Liver (tissue), 9 donors: Measurements from ENCODE around the gene TPK1. TPM values are rescaled to one million over a fixed set of nuclear protein-coding genes. Genes with fewer than 3 reads are reported as not detected.

ENCODE experiments used
- DNase-seq: peaks from one replicate; pipeline ENCODE4 v3.0.0-alpha.2; 2017; ENCODE audit warnings: low spot score
- H3K27ac ChIP-seq, 2 donors: one replicate each; pipeline ENCODE4 v1.7.0; 2013; ENCODE audit warnings: inconsistent platforms in 2 of 2, low read length in 2 of 2, control low read depth in 1 of 2, low read depth in 1 of 2, mild to moderate bottlenecking in 1 of 2
- H3K27me3 ChIP-seq, 4 donors: one replicate each; pipeline versions ENCODE4 v1.6.1 to v1.7.0; 2013; ENCODE audit warnings: low read length in 3 of 4, inconsistent platforms in 1 of 4, mild to moderate bottlenecking in 1 of 4, moderate library complexity in 1 of 4; ENCODE audit not compliant: control insufficient read depth in 4 of 4, insufficient read depth in 4 of 4
- H3K36me3 ChIP-seq, 4 donors: one replicate each; pipeline versions ENCODE4 v1.6.1 to v1.7.0; 2013; ENCODE audit warnings: low read length in 3 of 4, mild to moderate bottlenecking in 3 of 4, low read depth in 1 of 4, moderate library complexity in 1 of 4; ENCODE audit not compliant: control insufficient read depth in 4 of 4, insufficient read depth in 3 of 4
- H3K4me1 ChIP-seq, 4 donors: one replicate each; pipeline versions ENCODE4 v1.6.1 to v1.7.0; 2013; ENCODE audit warnings: low read length in 3 of 4, mild to moderate bottlenecking in 3 of 4, moderate library complexity in 1 of 4; ENCODE audit not compliant: control insufficient read depth in 4 of 4, insufficient read depth in 4 of 4
- H3K4me3 ChIP-seq, 3 donors: one replicate each; pipeline versions ENCODE4 v1.6.1 to v1.7.0; 2013; ENCODE audit warnings: low read length in 3 of 3, control low read depth in 1 of 3, low read depth in 1 of 3, mild to moderate bottlenecking in 1 of 3
- H3K9ac ChIP-seq, 2 donors: one replicate each; pipeline ENCODE4 v1.7.0; 2013; ENCODE audit warnings: low read length in 2 of 2, mild to moderate bottlenecking in 2 of 2, moderate library complexity in 2 of 2, control low read depth in 1 of 2, low read depth in 1 of 2
- H3K9me3 ChIP-seq, 4 donors: one replicate each; pipeline versions ENCODE4 v1.6.1 to v1.7.0; 2013; ENCODE audit warnings: low read length in 3 of 4; ENCODE audit not compliant: control insufficient read depth in 4 of 4
- EGR1 ChIP-seq, 2 donors: IDR thresholded peaks; 2 replicates each; pipeline ENCODE4 v1.6.1; 2016 to 2018; ENCODE audit warnings: antibody characterized with exemption in 2 of 2, low read depth in 2 of 2
- FOXA1 ChIP-seq: IDR thresholded peaks from 2 replicates; pipeline ENCODE4 v1.6.1; 2016; ENCODE audit warnings: antibody characterized with exemption
- GABPA ChIP-seq, 2 donors: IDR thresholded peaks in 1 of 2; conservative IDR thresholded peaks in 1 of 2; 2 replicates each; pipeline ENCODE4 v1.6.1; 2016; ENCODE audit warnings: antibody characterized with exemption in 2 of 2, mild to moderate bottlenecking in 1 of 2, moderate library complexity in 1 of 2
- HNF4A ChIP-seq, 2 donors: conservative IDR thresholded peaks; 2 replicates each; pipeline ENCODE4 v1.6.1; 2016; ENCODE audit warnings: antibody characterized with exemption in 2 of 2, mild to moderate bottlenecking in 2 of 2
- HNF4G ChIP-seq: IDR thresholded peaks from 2 replicates; pipeline ENCODE4 v1.6.1; 2016; ENCODE audit warnings: antibody characterized with exemption
- JUND ChIP-seq, 2 donors: IDR thresholded peaks; 2 replicates each; pipeline ENCODE4 v1.6.1; 2016; ENCODE audit warnings: antibody characterized with exemption in 2 of 2
- NR2F2 ChIP-seq: IDR thresholded peaks from 2 replicates; pipeline ENCODE4 v1.6.1; 2016; ENCODE audit warnings: antibody characterized with exemption
- RXRA ChIP-seq, 2 donors: IDR thresholded peaks; 2 replicates each; pipeline ENCODE4 v1.6.1; 2017 to 2018; ENCODE audit warnings: antibody characterized with exemption in 2 of 2, mild to moderate bottlenecking in 1 of 2
- TAF1 ChIP-seq: conservative IDR thresholded peaks from 2 replicates; pipeline ENCODE4 v1.6.1; 2016; ENCODE audit warnings: antibody characterized with exemption, mild to moderate bottlenecking
- YY1 ChIP-seq: IDR thresholded peaks from 2 replicates; pipeline ENCODE4 v1.6.1; 2016; ENCODE audit warnings: antibody characterized with exemption, mild to moderate bottlenecking
- WGBS: extraction: QIAGEN DNeasy Blood & Tissue Kit; methylation state at CpG from one replicate; pipeline ENCODE4 v1.1.7; 2013; 5-methylcytosine and 5-hydroxymethylcytosine counted together
- polyA plus RNA-seq, 2 donors: library from polyadenylated mRNA; stranded (reverse) in 1 of 2; unstranded in 1 of 2; fragments of 200-250 nt in 1 of 2; fragments of >200 nt in 1 of 2; fragmentation: Nextera tagmentation in 1 of 2; extraction: Ambion mirVana in 1 of 2; gene quantifications; one replicate each; pipeline versions ENCODE4 v1.2.1 to v1.2.3, GENCODE V29; 2013 to 2015
- total RNA-seq, 2 donors: library from RNA; depleted of rRNA; stranded (reverse); fragments of >200 nt; gene quantifications; one replicate each; pipeline ENCODE4 v1.2.3, GENCODE V29; 2014
- TF ChIP-seq, protein P1 (sequence below): fragments of 150-350 bp; IDR thresholded peaks from 2 replicates; pipeline ENCODE4 v1.5.1; 2017; ENCODE audit warnings: improper control_type of control experiment, low read depth, low read length; ENCODE audit not compliant: missing input control
- TF ChIP-seq, protein P2 (sequence below): IDR thresholded peaks from 2 replicates; pipeline ENCODE4 v1.6.1; 2016; ENCODE audit warnings: antibody characterized with exemption
- TF ChIP-seq, protein P3 (sequence below): IDR thresholded peaks from 2 replicates; pipeline ENCODE4 v1.6.1; 2016; ENCODE audit warnings: antibody characterized with exemption
- TF ChIP-seq, protein P4 (sequence below): IDR thresholded peaks from 2 replicates; pipeline ENCODE4 v1.6.1; 2016; ENCODE audit warnings: antibody characterized with exemption
- TF ChIP-seq, protein P5 (sequence below): IDR thresholded peaks from 2 replicates; pipeline ENCODE4 v1.6.1; 2016; ENCODE audit warnings: antibody characterized with exemption, mild to moderate bottlenecking
- donor health status: healthy.
- donor health status: healthy.
- donor health status: healthy.
- donor health status: healthy.
- donor health status: healthy.

The TPK1 gene
- total and polyA plus RNA-seq, 4 donors: 2.2 to 7.5 (median 3.3) TPM

DNA sequence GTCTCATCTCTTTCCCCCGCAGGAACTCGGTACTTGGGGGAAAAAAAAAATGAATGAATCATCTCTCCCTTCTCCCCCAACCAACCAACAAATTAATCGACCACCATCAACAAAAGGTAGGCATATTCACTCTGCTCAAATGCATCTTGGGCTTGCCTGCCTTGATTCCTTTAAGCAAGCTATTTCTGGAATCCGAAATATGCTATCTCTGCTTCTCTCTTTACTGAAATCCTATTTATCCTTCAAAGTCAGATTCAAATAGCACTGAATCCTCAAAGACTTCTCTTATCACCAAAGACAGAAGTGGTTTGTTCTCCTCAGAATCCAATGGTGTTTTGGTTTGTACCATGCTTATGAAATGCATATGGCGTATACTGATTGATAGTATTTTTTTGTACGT is 49.6 kb upstream of the TPK1 start:
- no peaks in the 10 kb centered on the region for H3K4me1 ChIP-seq
- no peak overlapping the region for H3K4me3 ChIP-seq
- no peaks in the 10 kb centered on the region for H3K36me3 ChIP-seq
- no peaks in the 10 kb centered on the region for H3K9me3 ChIP-seq
- no peak for DNase-seq
- TF ChIP-seq HNF4G: no peak
- TF ChIP-seq, protein P1, sequence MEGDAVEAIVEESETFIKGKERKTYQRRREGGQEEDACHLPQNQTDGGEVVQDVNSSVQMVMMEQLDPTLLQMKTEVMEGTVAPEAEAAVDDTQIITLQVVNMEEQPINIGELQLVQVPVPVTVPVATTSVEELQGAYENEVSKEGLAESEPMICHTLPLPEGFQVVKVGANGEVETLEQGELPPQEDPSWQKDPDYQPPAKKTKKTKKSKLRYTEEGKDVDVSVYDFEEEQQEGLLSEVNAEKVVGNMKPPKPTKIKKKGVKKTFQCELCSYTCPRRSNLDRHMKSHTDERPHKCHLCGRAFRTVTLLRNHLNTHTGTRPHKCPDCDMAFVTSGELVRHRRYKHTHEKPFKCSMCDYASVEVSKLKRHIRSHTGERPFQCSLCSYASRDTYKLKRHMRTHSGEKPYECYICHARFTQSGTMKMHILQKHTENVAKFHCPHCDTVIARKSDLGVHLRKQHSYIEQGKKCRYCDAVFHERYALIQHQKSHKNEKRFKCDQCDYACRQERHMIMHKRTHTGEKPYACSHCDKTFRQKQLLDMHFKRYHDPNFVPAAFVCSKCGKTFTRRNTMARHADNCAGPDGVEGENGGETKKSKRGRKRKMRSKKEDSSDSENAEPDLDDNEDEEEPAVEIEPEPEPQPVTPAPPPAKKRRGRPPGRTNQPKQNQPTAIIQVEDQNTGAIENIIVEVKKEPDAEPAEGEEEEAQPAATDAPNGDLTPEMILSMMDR: no peak
- TF ChIP-seq TAF1: no peak
- TF ChIP-seq YY1: no peak
- TF ChIP-seq, protein P2, sequence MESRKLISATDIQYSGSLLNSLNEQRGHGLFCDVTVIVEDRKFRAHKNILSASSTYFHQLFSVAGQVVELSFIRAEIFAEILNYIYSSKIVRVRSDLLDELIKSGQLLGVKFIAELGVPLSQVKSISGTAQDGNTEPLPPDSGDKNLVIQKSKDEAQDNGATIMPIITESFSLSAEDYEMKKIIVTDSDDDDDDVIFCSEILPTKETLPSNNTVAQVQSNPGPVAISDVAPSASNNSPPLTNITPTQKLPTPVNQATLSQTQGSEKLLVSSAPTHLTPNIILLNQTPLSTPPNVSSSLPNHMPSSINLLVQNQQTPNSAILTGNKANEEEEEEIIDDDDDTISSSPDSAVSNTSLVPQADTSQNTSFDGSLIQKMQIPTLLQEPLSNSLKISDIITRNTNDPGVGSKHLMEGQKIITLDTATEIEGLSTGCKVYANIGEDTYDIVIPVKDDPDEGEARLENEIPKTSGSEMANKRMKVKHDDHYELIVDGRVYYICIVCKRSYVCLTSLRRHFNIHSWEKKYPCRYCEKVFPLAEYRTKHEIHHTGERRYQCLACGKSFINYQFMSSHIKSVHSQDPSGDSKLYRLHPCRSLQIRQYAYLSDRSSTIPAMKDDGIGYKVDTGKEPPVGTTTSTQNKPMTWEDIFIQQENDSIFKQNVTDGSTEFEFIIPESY: no peak
- TF ChIP-seq, protein P3, sequence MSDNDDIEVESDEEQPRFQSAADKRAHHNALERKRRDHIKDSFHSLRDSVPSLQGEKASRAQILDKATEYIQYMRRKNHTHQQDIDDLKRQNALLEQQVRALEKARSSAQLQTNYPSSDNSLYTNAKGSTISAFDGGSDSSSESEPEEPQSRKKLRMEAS: no peak
- TF ChIP-seq, protein P4, sequence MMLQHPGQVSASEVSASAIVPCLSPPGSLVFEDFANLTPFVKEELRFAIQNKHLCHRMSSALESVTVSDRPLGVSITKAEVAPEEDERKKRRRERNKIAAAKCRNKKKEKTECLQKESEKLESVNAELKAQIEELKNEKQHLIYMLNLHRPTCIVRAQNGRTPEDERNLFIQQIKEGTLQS: no peak
- no peak for TF ChIP-seq HNF4A (conservative IDR thresholded peaks at IDR 0.05)
- TF ChIP-seq GABPA (IDR thresholded peaks at IDR 0.05 in 1 of 2, conservative IDR thresholded peaks at IDR 0.05 in 1 of 2): no peak
- TF ChIP-seq, protein P5, sequence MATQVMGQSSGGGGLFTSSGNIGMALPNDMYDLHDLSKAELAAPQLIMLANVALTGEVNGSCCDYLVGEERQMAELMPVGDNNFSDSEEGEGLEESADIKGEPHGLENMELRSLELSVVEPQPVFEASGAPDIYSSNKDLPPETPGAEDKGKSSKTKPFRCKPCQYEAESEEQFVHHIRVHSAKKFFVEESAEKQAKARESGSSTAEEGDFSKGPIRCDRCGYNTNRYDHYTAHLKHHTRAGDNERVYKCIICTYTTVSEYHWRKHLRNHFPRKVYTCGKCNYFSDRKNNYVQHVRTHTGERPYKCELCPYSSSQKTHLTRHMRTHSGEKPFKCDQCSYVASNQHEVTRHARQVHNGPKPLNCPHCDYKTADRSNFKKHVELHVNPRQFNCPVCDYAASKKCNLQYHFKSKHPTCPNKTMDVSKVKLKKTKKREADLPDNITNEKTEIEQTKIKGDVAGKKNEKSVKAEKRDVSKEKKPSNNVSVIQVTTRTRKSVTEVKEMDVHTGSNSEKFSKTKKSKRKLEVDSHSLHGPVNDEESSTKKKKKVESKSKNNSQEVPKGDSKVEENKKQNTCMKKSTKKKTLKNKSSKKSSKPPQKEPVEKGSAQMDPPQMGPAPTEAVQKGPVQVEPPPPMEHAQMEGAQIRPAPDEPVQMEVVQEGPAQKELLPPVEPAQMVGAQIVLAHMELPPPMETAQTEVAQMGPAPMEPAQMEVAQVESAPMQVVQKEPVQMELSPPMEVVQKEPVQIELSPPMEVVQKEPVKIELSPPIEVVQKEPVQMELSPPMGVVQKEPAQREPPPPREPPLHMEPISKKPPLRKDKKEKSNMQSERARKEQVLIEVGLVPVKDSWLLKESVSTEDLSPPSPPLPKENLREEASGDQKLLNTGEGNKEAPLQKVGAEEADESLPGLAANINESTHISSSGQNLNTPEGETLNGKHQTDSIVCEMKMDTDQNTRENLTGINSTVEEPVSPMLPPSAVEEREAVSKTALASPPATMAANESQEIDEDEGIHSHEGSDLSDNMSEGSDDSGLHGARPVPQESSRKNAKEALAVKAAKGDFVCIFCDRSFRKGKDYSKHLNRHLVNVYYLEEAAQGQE: no peak
- TF ChIP-seq FOXA1: no peak
- no peak for TF ChIP-seq RXRA (IDR thresholded peaks at IDR 0.05)
- no peak for TF ChIP-seq NR2F2
- no peak overlapping the region for H3K9ac ChIP-seq
- H3K27ac ChIP-seq: no peak overlapping the region
- no peaks in the 10 kb centered on the region for H3K27me3 ChIP-seq
- 71% methylated on average over 6 of the region's 6 CpGs for WGBS

DNA sequence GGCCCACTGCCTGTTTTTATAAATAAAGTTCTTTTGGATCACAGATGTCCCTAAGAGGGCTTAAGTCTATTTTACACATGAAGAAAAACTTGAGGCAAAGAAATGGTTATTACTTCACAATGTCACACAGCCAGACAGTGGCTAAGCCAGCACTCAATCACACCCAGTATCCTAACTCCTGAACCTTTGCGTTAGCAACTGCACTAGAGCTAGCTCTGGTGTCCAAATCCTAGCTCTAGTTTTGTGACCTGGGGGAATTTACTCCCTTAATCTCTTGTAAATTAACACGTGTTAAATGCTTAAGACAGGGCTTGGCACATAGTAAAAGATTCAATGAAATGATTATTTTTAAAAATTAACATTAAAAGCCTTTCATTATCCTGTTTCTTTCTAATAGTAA is 49.0 kb upstream of the TPK1 start:
- no peak overlapping the region for H3K4me3 ChIP-seq
- no peaks in the 10 kb centered on the region for H3K9me3 ChIP-seq
- whole genome bisulfite sequencing: 49% methylated on average over 2 of the region's 2 CpGs
- DNase-seq: no peak
- H3K36me3 ChIP-seq: no peaks in the 10 kb centered on the region
- no peaks in the 10 kb centered on the region for H3K4me1 ChIP-seq
- TF ChIP-seq EGR1 (IDR thresholded peaks at IDR 0.05; ENCODE audit: low read depth in 2 of 2) (no peak), HNF4G (no peak), RXRA (IDR thresholded peaks at IDR 0.05) (no peak), JUND (IDR thresholded peaks at IDR 0.05) (no peak), NR2F2 (no peak), GABPA (IDR thresholded peaks at IDR 0.05 in 1 of 2, conservative IDR thresholded peaks at IDR 0.05 in 1 of 2) (no peak)
- TF ChIP-seq, protein P1: no peak
- TF ChIP-seq, protein P3: no peak
- no peaks in the 10 kb centered on the region for H3K27me3 ChIP-seq
- no peak overlapping the region for H3K27ac ChIP-seq
- H3K9ac ChIP-seq: no peak overlapping the region
